NCI-H2227 (cell line): ENCODE data around the gene C9orf78.

Experiments used
- DNase-seq: peaks from one replicate; lab custom pipeline; 2025; ENCODE audit not compliant: unreplicated experiment; lab: John Stamatoyannopoulos, UW

Gene C9orf78

GRCh38 chr9:129845373-129845772 is 10.3 kb upstream of the C9orf78 start:
- DNase-seq: no peak

GRCh38 chr9:129841071-129841470 is 6.0 kb upstream of the C9orf78 start:
- DNase-seq: no peak

GRCh38 chr9:129840034-129840433 is 5.0 kb upstream of the C9orf78 start:
- DNase-seq: no peak

- no peak for DNase-seq
Observed at GRCh38 chr9:129839324-129840023, 4.4 kb upstream of the C9orf78 start.

GRCh38 chr9:129838707-129839259 is 3.7 kb upstream of the C9orf78 start:
- DNase-seq: no peak

- DNase-seq: no peak
Observed at GRCh38 chr9:129836311-129837007, 1.4 kb upstream of the C9orf78 start.

GRCh38 chr9:129835860-129836223 is 767 bp upstream of the C9orf78 start:
- no peak for DNase-seq

- DNase-seq: no peak
Observed at GRCh38 chr9:129834489-129835127, 467 bp downstream of the C9orf78 start.

GRCh38 chr9:129832982-129833381 is 2.1 kb downstream of the C9orf78 start:
- no peak for DNase-seq

- DNase-seq: no peak
Observed at GRCh38 chr9:129828969-129829368, 6.1 kb downstream of the C9orf78 start.

- DNase-seq: no peak
Observed at GRCh38 chr9:129828051-129828450, 7.0 kb downstream of the C9orf78 start.

- no peak for DNase-seq
Observed at GRCh38 chr9:129826759-129827158, 8.3 kb downstream of the C9orf78 start.

GRCh38 chr9:129826344-129826743 is 8.7 kb downstream of the C9orf78 start:
- no peak for DNase-seq

GRCh38 chr9:129823935-129824601 is 11.0 kb downstream of the C9orf78 start, which contains the start of gene TOR1A:
TSS of gene TOR1A (minus strand) at chr9:129824136. CDS start at chr9:129824085, 51 bp downstream.
- peak; percentile 92 for DNase-seq

GRCh38 chr9:129823542-129823934 is 11.5 kb downstream of the C9orf78 start:
- no peak for DNase-seq

GRCh38 chr9:129822898-129823541 is 12.1 kb downstream of the C9orf78 start:
- peak; percentile 16 for DNase-seq

- DNase-seq: no peak
Observed at GRCh38 chr9:129816501-129817435, 18.3 kb downstream of the C9orf78 start.

- DNase-seq: no peak
Observed at GRCh38 chr9:129815278-129815677, 19.8 kb downstream of the C9orf78 start.

GRCh38 chr9:129814432-129815223 is 20.4 kb downstream of the C9orf78 start:
- no peak for DNase-seq
